ENCODE measurements around the gene OR51L1.
A peak's percentile ranks its signal among the peaks of the same experiment; 100 is the strongest.
"Not testable (repeated sequence)": the region's sequence is repeated elsewhere in the genome, so short reads cannot be mapped to it uniquely, and the experiment has no call there.

OR51L1 gene

GRCh38 chr11:4994551-4994950 is at the start of gene OR51L1:
TSS of gene OR51L1 (plus strand) at chr11:4994851. CDS start at chr11:4998983, 4,132 bp downstream.
- no peak for FAIRE-seq

GRCh38 chr11:4947505-4947904 is 47.1 kb upstream of the OR51L1 start, which contains the start of gene OR51A4:
TSS of gene OR51A4 (minus strand) at chr11:4947605. CDS start at chr11:4947100, 505 bp downstream.
- no peak for FAIRE-seq

DNA sequence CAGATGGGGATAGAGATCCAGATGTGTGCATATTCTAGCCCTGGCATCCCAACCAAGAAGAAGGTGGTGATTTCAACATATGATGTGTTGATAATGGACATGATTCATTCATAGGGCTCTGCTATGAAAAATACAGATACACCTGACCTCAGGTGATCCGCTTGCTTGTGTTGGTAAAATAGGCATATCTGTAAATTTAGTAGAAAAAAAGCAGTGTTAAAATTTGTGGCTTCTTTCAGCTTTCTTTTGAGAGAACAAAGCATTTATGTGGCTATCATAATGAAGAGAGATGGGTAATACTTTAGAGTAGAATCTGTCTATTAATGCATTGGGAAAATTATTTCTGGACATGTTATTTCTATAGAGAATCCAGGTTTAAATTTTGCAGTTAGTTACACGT is 39.0 kb upstream of the OR51L1 start, which contains the start of gene OR51A2:
OR51A2 (minus strand) TSS at position 101 of the 400 bp plus-strand sequence; CDS start at position 101, 0 bp downstream.
- FAIRE-seq, result not testable (repeated sequence)

DNA sequence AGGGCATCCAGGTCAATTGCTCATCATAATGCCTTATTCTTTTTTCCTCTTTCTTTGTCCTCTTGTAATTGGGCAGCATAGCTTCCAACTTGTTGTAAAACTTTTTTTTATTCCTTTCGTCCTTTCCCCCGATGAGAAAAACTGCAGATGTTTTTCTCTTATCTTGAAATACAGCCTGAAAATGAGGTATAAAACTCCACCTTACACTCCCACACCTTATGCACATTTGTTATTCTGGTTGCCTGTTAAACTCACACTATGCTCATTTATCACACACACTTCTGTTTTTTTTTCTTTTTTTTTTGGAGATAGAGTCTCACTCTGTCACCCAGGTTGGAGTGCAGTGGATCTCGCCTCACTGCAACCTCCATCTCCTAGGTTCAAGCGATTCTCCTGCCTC is 37.3 kb upstream of the OR51L1 start:
- FAIRE-seq, result no peak

DNA sequence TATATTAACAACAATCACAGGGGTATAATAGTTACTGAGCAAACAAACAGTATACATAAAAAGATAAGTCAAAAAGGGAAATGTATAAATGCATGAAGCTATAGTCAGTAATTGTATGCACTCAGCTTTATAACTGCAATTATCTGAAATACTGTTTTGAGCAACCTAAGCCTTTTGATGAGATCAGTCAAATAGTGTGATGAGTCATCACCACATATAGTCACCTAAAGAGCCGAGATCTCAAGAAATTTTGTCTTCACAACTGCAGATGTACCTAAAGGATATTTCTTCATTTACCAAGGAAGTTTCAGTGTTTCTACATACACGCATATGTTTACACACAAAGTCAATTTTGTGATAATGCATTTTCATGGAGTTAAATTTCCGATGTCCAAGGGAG is 33.8 kb upstream of the OR51L1 start:
- no peak for FAIRE-seq

DNA sequence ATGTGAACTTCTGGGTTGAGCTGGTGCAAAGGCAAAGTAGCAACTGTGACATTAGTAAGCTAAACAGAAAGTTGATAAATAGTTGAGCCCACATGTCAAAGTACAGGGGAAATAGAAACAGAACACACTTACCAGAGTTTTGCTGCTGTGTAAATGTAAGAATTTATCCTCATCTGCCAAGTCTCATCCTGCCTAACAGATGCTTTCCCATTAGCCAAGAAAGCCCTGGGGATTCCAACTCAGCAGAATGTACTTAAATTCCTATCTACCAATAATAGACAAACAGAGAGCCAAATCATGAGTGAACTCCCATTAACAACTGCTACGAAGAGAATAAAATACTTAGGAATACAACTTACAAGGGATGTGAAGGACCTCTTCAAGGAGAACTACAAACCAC is 31.8 kb upstream of the OR51L1 start:
- FAIRE-seq, result no peak

GRCh38 chr11:4975436-4975835 is 19.2 kb upstream of the OR51L1 start:
- no peak for FAIRE-seq

DNA sequence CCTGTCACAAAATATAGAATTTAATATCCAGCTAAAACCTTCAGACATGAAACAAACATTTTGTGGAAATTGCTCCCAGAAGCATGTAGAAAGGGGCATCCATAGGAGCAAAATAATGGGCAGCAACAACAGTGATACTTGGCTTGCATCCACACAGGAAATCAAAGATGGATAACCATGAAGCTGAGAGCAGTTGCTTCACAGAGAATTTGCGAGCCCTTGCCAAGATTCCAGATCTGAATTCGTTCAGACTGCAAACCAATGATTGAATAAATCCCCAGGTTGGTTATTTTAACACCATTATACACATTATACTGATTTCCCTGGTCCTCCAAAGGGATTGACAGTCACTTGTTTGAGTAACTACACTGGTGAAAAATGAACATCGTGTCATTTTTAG is 15.6 kb upstream of the OR51L1 start:
- no peak for FAIRE-seq

GRCh38 chr11:4982678-4983077 is 12.0 kb upstream of the OR51L1 start:
- no peak for FAIRE-seq

DNA sequence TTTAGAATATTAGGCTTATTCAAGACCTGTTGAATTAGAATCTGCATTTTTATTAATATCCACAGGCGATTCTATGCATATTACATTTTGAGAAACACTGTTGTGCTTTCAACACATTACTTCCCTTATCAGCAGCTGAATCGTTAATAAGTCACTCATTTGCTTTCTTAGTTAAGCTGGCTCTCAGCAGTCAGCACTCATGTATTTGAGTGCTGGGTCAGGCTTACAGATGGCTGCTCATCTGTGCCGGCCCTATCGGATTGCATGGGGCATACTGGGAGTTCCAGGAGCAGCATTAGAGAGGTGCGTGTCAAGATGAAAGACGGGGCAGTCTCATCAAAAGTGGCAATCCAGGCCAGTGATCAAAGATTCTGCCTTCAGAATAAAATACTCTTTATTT is 10.8 kb upstream of the OR51L1 start:
- FAIRE-seq, result no peak

- FAIRE-seq, result no peak
Observed at GRCh38 chr11:4991060-4991459, 3.6 kb upstream of the OR51L1 start.

DNA sequence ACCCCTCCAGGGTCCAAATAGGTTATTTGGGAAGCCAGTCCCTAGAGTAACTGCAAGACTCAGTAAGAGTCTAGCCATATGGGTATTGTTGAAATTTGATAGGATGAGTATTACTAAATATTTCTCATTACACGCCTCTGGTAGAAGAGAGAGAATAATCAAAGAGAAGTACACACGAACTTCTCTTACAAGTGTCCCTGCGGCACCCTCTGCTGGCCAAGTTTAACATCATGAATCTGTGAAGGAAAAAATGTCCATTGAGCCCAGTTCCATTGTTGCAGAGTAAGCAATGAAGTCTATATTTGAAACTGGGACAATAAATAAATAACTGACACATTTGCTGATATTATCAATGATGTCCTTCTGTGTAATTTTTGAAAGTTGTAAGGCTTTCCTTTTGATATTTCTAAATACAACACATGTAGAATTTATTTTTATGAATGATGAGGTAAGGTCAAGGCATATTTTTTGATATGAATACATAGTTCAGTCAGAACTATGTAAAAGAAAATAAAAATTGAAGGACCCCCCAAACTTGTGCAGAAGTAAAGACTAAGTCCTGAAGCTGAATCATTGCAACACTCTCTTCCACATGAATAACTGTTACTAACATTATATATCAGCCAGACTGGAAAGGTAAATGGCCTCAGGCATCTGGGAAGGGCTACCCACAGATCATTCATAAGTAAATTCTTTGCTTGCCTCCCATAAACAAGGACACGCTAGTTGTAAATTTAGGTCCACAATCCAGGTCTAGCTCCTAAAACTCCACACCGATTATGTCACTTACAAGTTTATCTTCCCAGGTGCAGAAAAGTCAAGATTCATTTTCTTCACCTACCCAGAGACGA is 10.0 kb downstream of the OR51L1 start:
- peak; percentile 29 for FAIRE-seq

GRCh38 chr11:5007561-5007960 is 12.9 kb downstream of the OR51L1 start:
- FAIRE-seq, result no peak

- FAIRE-seq, result no peak
Observed at GRCh38 chr11:5011254-5011653, 16.6 kb downstream of the OR51L1 start.

DNA sequence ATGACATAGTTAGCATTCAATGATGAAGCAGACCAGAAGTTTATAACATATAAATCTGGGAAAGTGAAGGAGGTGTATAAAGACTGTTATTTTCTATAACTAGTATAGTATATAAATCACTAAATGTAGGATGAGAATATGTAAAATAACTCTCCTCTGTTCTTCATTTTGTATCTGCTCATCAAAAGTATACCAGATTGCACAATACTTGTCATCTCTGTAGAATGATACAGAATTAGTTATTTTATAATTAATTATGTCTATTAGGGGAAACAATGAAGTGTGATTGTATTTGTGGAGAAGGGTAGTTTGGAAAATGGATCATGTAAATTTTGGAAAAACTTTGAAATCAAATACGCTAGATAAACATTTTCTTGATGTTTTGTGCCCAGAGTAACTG is 18.4 kb downstream of the OR51L1 start:
- FAIRE-seq, result no peak

GRCh38 chr11:5021996-5022395 is 27.3 kb downstream of the OR51L1 start:
- no peak for FAIRE-seq

DNA sequence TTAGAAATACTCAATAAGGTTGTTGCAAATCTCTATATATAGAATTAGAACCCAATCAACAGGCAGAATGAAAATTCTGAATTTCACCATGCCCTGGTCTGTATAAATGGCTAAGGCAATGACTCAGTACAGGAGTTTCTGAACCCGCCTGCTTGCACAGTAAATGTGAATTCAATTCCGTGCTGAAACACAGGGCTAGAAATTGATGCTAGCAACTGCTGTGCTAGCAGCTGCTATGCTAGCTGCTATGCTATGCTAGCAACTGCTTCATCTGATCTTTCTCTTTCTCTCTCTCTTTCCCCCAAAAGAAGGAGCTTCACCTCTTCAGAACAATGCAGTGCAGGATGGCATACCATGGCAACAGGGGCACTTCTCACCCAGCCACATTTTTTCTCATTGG is 42.0 kb downstream of the OR51L1 start:
- no peak for FAIRE-seq

- no peak for FAIRE-seq
Observed at GRCh38 chr11:5037926-5038325, 43.3 kb downstream of the OR51L1 start.

GRCh38 chr11:5038341-5038740 is 43.7 kb downstream of the OR51L1 start:
- no peak for FAIRE-seq

DNA sequence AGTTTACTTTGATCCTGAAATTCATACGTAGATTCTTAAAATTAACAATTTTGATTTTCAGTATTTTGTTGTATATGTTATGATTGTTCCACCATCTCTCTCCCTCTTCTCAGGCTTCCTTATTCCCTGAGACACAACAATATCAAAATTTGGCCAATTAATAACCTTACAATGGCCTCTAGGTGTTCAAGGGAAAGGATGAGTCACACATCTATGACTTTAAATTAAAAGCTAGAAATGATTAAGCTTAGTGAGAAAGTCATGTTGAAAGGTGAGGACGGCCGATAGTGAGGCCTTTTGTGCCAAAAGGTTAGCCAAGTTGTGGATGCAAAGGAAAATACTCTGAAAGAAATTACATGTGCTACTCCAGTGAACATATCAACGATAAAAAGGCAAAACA is 46.2 kb downstream of the OR51L1 start:
- no peak for FAIRE-seq

GRCh38 chr11:5042091-5042490 is 47.4 kb downstream of the OR51L1 start:
- no peak for FAIRE-seq

GRCh38 chr11:5043380-5043779 is 48.7 kb downstream of the OR51L1 start:
- FAIRE-seq, result no peak

GRCh38 chr11:5046226-5046625 is 51.6 kb downstream of the OR51L1 start, which contains the start of gene OR52J3:
TSS of gene OR52J3 (plus strand) at chr11:5046526. CDS start at chr11:5046526, 0 bp downstream.
- FAIRE-seq, result no peak

DNA sequence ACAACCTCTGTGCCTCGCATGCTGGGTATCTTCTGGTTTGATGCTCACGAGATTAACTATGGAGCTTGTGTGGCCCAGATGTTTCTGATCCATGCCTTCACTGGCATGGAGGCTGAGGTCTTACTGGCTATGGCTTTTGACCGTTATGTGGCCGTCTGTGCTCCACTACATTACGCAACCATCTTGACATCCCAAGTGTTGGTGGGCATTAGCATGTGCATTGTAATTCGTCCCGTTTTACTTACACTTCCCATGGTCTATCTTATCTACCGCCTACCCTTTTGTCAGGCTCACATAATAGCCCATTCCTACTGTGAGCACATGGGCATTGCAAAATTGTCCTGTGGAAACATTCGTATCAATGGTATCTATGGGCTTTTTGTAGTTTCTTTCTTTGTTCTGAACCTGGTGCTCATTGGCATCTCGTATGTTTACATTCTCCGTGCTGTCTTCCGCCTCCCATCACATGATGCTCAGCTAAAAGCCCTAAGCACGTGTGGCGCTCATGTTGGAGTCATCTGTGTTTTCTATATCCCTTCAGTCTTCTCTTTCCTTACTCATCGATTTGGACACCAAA is 52.2 kb downstream of the OR51L1 start:
- no peak for FAIRE-seq
